HUES64 (cell line): ENCODE results near the gene CHSY1.

Experiments
- H3K27ac ChIP-seq: 2 replicates; pipeline ENCODE4 v1.7.0; 2013; ENCODE audit warnings: low read depth, low read length, inconsistent platforms
- H3K27me3 ChIP-seq: 2 replicates; pipeline ENCODE4 v1.6.1; 2013; ENCODE audit warnings: mild to moderate bottlenecking, low read length; ENCODE audit not compliant: insufficient read depth
- H3K36me3 ChIP-seq: 2 replicates; pipeline ENCODE4 v1.6.1; 2013; ENCODE audit warnings: mild to moderate bottlenecking, low read length; ENCODE audit not compliant: insufficient read depth
- H3K4me1 ChIP-seq: 2 replicates; pipeline ENCODE4 v1.6.1; 2013; ENCODE audit warnings: mild to moderate bottlenecking, low read length, moderate library complexity; ENCODE audit not compliant: insufficient read depth
- H3K4me3 ChIP-seq: 2 replicates; pipeline ENCODE4 v1.5.1; 2013; ENCODE audit warnings: mild to moderate bottlenecking, low read length, moderate library complexity
- H3K9ac ChIP-seq: 2 replicates; pipeline ENCODE4 v1.6.1; 2013; ENCODE audit warnings: mild to moderate bottlenecking, low read depth, low read length
- H3K9me3 ChIP-seq: 2 replicates; pipeline ENCODE4 v1.6.1; 2013; ENCODE audit warnings: low read depth, low read length; ENCODE audit not compliant: insufficient read depth
- WGBS: fragments of 150-250, 120-280 bp; methylation state at CpG from one replicate; pipeline ENCODE4 v1.1.7; 2013; ENCODE audit warnings: missing lambda C conversion rate; 5-methylcytosine and 5-hydroxymethylcytosine counted together

The CHSY1 gene

GRCh38 chr15:101193120-101193644 lies 58.7 kb downstream of the CHSY1 start:
- H3K27ac ChIP-seq: no peak overlapping the region

GRCh38 chr15:101192081-101192480 lies 59.8 kb downstream of the CHSY1 start:
- Histone ChIP-seq H3K9ac (no peak overlapping the region), H3K9me3 (no peaks in the 10 kb centered on the region)
- WGBS: 94% methylated on average over 3 of the region's 3 CpGs

More at GRCh38 chr15:101193120-101193644, 58.7 kb downstream of the CHSY1 start:
- peaks cover 39% of the 10 kb centered on the region for H3K4me1 ChIP-seq
- H3K9me3 ChIP-seq: no peaks in the 10 kb centered on the region
- H3K27me3 ChIP-seq: no peaks in the 10 kb centered on the region
- H3K36me3 ChIP-seq: no peaks in the 10 kb centered on the region
- WGBS: 91% methylated on average over 17 of the region's 17 CpGs
- no peak overlapping the region for H3K4me3 ChIP-seq
- no peak overlapping the region for H3K9ac ChIP-seq

GRCh38 chr15:101191242-101191641 lies 60.6 kb downstream of the CHSY1 start:
- peaks cover 5% of the 10 kb centered on the region; the same call in 1 of the 2 replicates for H3K36me3 ChIP-seq
- H3K4me3 ChIP-seq: no peak overlapping the region
- peaks cover 40% of the 10 kb centered on the region for H3K4me1 ChIP-seq
- H3K27me3 ChIP-seq: no peaks in the 10 kb centered on the region
- no peak overlapping the region for H3K27ac ChIP-seq
- H3K9ac ChIP-seq: no peak overlapping the region
- WGBS: 94% methylated on average over 3 of the region's 3 CpGs
- no peaks in the 10 kb centered on the region for H3K9me3 ChIP-seq

More at GRCh38 chr15:101192081-101192480, 59.8 kb downstream of the CHSY1 start:
- Histone ChIP-seq H3K4me3 (no peak overlapping the region), H3K27me3 (no peaks in the 10 kb centered on the region), H3K27ac (no peak overlapping the region), H3K36me3 (0 out of 2 replicates have a peak, but pooled peaks cover 2% of the 10 kb centered on the region), H3K4me1 (peaks cover 40% of the 10 kb centered on the region)

- Histone ChIP-seq H3K4me1 (peaks cover 40% of the 10 kb centered on the region), H3K9ac (no peak overlapping the region), H3K36me3 (peaks cover 5% of the 10 kb centered on the region; the same call in 1 of the 2 replicates), H3K27ac (no peak overlapping the region), H3K4me3 (no peak overlapping the region), H3K27me3 (no peaks in the 10 kb centered on the region), H3K9me3 (no peaks in the 10 kb centered on the region)
- WGBS: 75% methylated on average over 2 of the region's 3 CpGs
Observed at GRCh38 chr15:101190092-101190595, 61.7 kb downstream of the CHSY1 start.

DNA sequence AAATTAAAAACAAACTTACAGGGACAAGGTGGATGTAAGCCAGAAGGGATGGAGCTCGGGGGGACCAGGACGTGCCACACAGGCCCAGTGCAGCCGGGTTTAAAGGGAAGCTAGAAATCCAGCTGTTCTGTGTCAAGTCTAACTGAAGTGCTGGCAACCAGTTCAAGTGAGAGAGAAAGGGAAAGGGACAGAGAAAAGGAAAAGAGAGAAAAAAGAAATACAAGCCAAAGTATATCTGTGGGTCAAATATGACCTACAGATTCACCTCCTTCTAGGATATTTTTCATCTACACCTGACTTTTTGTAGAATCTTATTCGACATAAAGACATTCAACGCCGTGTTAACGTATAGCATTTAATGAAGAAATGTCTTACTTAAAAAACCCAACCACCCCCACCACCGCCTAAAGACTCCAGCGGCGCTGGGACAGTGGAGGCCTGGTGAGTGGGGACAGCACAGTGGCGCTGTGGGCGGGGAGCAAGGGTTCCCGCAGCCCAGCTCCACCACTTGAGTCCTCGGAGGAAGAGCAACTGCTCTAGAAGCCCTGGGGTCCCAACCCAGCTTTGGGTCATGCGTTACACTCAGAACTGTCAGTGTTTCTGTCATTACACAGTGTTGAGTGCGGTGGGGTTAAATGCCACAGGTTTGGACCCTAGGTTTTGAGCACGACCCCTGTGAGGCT lies 62.3 kb downstream of the CHSY1 start:
- 88% methylated on average over 17 of the region's 17 CpGs for WGBS
- H3K36me3 ChIP-seq: peaks cover 5% of the 10 kb centered on the region; the same call in 1 of the 2 replicates
- H3K4me1 ChIP-seq: peaks cover 40% of the 10 kb centered on the region
- H3K27me3 ChIP-seq: no peaks in the 10 kb centered on the region
- no peak overlapping the region for H3K9ac ChIP-seq
- H3K4me3 ChIP-seq: no peak overlapping the region
- no peaks in the 10 kb centered on the region for H3K9me3 ChIP-seq
- H3K27ac ChIP-seq: no peak overlapping the region

DNA sequence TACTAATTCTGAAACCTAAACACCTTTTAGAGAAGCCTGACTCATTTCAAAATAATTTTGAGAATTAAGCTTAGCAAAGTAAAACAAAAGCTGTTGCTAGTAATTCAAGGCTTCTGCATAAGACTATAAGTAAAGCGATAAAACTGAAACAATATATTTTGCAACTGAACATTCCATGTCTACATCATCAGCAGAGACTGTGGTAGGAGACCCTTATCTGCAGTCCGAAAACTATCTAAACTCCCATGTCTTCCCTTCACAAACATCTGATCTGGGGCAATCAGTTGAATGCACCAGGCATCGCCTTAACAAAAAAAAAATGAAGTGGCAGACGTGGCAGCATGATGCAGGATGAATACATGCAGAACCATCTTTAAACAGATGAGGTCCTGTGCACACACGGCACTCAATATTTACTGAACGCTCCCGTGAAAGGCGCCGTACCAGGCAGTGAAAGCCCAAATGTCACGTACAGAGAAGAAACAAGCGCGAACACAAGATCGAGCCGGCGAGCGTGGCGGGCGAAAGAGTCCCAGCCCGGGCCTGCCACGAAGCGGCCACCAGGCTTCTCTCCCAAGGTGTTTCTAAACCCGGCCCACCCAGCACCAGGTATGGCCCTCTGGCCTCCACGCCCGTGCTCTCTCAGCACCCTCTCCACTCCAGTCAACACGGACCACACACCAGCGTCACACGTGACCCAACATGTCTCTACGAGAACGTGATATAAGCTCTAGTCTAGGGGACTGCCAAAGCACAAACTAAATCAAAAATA lies 63.0 kb downstream of the CHSY1 start:
- peaks cover 35% of the 10 kb centered on the region for H3K4me1 ChIP-seq
- H3K27ac ChIP-seq: no peak overlapping the region
- H3K4me3 ChIP-seq: no peak overlapping the region
- no peaks in the 10 kb centered on the region for H3K9me3 ChIP-seq
- WGBS: 93% methylated on average over 29 of the region's 29 CpGs
- no peak overlapping the region for H3K9ac ChIP-seq
- no peaks in the 10 kb centered on the region for H3K27me3 ChIP-seq
- peaks cover 5% of the 10 kb centered on the region; the same call in 1 of the 2 replicates for H3K36me3 ChIP-seq

DNA sequence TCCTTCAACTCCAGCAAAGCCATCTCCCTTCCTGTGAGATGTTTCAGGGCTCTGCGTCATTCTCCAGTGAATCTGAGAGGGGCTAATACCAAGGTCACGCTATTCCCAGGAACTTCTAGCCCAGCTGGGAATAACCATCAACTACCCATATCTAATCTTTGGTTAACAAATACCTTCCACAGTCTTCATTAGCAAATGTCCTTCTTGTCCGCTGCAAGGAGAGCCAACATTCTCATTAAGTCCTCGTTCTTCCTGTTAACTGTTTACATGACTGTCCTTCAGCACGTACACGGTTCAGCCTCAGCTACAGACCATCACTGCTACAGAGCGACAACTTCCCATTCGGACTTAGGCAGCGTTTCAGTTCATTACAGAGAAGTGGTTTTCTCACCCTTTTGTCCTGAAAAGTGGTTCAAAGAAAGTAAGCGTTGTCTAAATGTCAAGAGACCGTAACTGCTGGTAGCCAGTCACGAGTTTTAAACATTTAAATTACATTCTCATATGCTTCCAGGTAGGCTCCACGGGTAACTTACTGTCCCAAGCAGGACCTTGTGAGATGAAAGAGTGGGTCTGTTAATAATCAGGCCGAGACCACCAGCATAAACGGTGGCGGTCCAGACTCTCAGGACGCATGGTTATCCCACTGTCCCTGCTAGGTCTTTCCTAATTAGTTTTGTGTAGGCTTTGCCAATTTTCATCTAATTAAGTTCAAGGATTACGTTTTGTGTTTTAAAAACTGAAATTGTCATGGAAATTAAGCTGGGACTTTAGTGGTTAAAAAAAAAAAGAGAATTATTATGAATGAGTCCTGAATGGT lies 63.8 kb downstream of the CHSY1 start:
- Histone ChIP-seq H3K9me3 (no peaks in the 10 kb centered on the region), H3K27ac (no peak overlapping the region), H3K36me3 (peaks cover 9% of the 10 kb centered on the region; the same call in 1 of the 2 replicates), H3K27me3 (no peaks in the 10 kb centered on the region), H3K9ac (no peak overlapping the region), H3K4me1 (peaks cover 34% of the 10 kb centered on the region), H3K4me3 (no peak overlapping the region)
- WGBS: 77% methylated on average over 18 of the region's 18 CpGs

GRCh38 chr15:101185770-101186169 lies 66.1 kb downstream of the CHSY1 start:
- Histone ChIP-seq H3K27me3 (no peaks in the 10 kb centered on the region), H3K4me3 (no peak overlapping the region), H3K36me3 (peaks cover 24% of the 10 kb centered on the region), H3K9me3 (no peaks in the 10 kb centered on the region), H3K4me1 (peaks cover 24% of the 10 kb centered on the region), H3K9ac (no peak overlapping the region), H3K27ac (no peak overlapping the region)
- WGBS: 89% methylated on average over 4 of the region's 5 CpGs

DNA sequence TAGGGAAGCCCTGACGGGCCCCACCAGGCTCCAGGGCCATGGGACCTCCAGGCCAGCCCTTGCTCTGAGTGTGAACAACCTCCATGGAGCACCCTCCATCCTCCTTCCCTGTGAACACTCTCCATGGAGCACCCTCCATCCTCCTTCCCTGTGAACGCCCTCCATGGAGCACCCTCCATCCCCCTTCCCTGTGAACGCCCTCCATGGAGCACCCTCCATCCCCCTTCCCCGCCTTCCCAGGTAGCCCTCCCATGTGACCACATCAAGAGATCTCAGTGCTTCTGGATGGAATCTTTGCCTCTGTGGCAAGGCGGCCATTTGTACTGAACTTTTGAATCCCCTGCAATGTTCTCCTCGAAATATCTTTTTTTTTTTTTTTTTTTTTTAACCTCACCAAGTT lies 66.5 kb downstream of the CHSY1 start:
- 93% methylated on average over 6 of the region's 6 CpGs for WGBS
- peaks cover 24% of the 10 kb centered on the region for H3K36me3 ChIP-seq

DNA sequence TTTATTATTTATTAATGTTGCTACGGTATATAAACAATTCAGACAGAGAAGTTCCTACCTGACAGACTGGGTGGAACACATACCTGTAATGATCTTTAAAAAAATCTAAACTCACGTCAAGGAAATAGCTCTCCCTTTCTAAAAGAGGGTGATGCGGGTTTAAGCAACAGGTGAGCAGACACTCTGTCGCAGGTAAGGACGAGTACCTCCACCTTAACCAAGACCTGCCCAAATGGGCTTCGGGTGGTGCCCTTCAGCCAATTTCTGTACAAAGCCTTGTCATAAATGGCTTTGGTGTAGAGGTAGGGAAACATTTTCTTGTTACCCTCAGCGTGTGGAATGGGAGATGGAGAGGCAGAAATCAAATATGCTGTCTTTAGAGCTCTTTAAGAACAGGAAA lies 67.0 kb downstream of the CHSY1 start:
- Histone ChIP-seq H3K9ac (no peak overlapping the region), H3K36me3 (peaks cover 24% of the 10 kb centered on the region), H3K4me3 (no peak overlapping the region), H3K27ac (no peak overlapping the region), H3K9me3 (no peaks in the 10 kb centered on the region), H3K27me3 (no peaks in the 10 kb centered on the region), H3K4me1 (peaks cover 18% of the 10 kb centered on the region)
- WGBS: 95% methylated on average over 7 of the region's 7 CpGs

More for the DNA sequence above, 66.5 kb downstream of the CHSY1 start:
- Histone ChIP-seq H3K9me3 (no peaks in the 10 kb centered on the region), H3K27ac (no peak overlapping the region), H3K27me3 (no peaks in the 10 kb centered on the region), H3K9ac (no peak overlapping the region), H3K4me1 (peaks cover 20% of the 10 kb centered on the region), H3K4me3 (no peak overlapping the region)
